ENCODE results near the gene CYP2W1. TPM values are rescaled to one million over a fixed set of nuclear protein-coding genes. Genes with fewer than 3 reads are reported as not detected.
A peak's percentile ranks its signal among the peaks of the same experiment; 100 is the strongest.

Gene CYP2W1
- total RNA-seq, 1 experiment from 2014 or later: not detected

DNA sequence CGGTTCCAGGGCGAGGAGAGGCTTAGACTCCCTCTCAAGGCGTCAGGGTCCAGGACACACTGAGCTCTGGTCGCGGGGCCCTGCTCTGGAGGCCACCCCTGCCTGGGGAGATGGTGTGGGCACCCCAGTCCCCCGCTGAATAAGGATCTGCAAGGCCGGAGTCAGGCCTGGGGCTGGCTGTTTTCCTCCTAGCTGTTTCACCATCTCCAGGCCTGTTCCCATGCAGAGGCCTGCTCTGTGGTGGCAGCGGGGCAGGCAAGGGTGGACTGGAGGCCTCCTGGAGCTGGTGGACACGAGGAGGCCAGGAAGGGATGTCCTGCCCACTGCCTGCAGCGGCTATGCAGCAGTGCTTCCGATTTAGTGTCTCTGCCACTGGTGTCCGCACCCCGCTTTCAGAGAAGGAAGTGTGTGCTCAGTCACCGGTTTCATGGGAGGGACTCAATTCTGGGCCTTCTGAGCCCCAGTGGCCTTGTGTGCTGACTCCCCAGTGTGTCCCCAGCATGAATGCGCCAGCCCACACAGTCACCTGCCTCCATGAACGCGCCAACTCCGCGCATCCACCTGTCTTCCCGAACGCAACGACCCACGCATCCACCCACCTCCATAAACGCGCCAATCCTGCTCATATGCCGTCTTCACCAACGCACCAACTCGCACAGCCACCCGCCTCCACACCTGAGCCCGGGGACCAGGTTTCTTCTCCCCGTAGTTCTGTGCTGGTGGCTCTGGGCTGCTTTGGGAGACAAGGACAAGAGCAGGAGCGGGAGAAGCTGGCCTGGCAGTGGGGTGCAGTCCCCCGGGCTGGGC, 46.9 kb downstream of the CYP2W1 start (continued):
- no peak for TF ChIP-seq AR (CRISPR knock-in tag; IDR thresholded peaks at IDR 0.05)
- no peak for TF ChIP-seq SOX15 (CRISPR knock-in tag; IDR thresholded peaks at IDR 0.05)
- TF ChIP-seq JUN (CRISPR knock-in tag; IDR thresholded peaks at IDR 0.05): no peak
- TF ChIP-seq ZNF425 (CRISPR knock-in tag; conservative IDR thresholded peaks at IDR 0.05): no peak
- no peak for TF ChIP-seq ZNF423 (CRISPR knock-in tag; IDR thresholded peaks at IDR 0.05)

DNA sequence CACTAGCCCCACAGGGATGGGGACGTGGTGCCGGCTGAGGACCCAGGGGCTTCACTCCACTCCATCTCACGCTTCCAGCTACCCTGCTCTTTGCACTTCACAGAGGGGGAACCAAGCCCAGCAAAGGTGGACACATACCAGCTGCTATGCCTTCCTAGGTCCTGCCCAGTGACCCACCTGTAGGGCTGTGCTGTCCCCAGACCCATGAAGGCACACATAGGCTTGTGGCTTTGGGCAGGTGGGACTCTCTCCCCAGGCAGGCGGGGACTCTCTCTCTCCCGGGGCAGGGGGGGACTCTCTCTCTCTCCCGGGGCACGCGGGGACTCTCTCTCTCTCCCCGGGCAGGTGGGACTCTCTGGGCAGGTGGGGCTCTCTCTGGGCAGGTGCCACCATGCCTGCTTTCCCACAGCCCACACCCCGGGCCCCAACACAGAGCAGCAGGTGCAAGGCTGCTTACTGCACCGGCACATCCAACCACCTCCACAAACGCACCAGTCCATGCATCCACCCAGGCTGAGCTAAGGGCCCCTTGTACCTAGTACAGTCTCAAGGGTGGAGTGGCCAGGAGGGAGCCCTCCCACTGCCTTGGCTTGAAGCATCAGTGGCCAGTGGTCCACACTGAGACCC, 47.6 kb downstream of the CYP2W1 start:
- H3K4me1 Mint-ChIP-seq: peaks cover 7% of the 10 kb centered on the region; the same call in 1 of the 2 replicates
- H3K9me3 Mint-ChIP-seq: peaks cover 9% of the 10 kb centered on the region
- no peak overlapping the region for H3K4me3 Mint-ChIP-seq
- DNase-seq (ENCODE audit: low spot score) (no peak), ATAC-seq (no peak)
- ChIA-PET POLR2A (no interaction called here), CTCF (no interaction called here)
- no peak for TF ChIP-seq ZNF317 (CRISPR knock-in tag; IDR thresholded peaks at IDR 0.05; ENCODE audit: borderline replicate concordance, low read depth)
- no peak for TF ChIP-seq SP1 (CRISPR knock-in tag; conservative IDR thresholded peaks at IDR 0.05)
- no peak for TF ChIP-seq ESRRA (CRISPR knock-in tag; IDR thresholded peaks at IDR 0.05; ENCODE audit: borderline replicate concordance)
- TF ChIP-seq ERG (CRISPR knock-in tag; IDR thresholded peaks at IDR 0.05): no peak
- TF ChIP-seq RELA (CRISPR knock-in tag; IDR thresholded peaks at IDR 0.05; ENCODE audit: borderline replicate concordance): no peak
- no peak for TF ChIP-seq AR (CRISPR knock-in tag; IDR thresholded peaks at IDR 0.05)
- TF ChIP-seq FOXJ3 (CRISPR knock-in tag; IDR thresholded peaks at IDR 0.05; ENCODE audit: borderline replicate concordance): no peak
- no peak for TF ChIP-seq TCF7 (CRISPR knock-in tag; IDR thresholded peaks at IDR 0.05; ENCODE audit: low read depth)
- no peak for TF ChIP-seq FOXP4 (CRISPR knock-in tag; IDR thresholded peaks at IDR 0.05)
- TF ChIP-seq, protein P1, sequence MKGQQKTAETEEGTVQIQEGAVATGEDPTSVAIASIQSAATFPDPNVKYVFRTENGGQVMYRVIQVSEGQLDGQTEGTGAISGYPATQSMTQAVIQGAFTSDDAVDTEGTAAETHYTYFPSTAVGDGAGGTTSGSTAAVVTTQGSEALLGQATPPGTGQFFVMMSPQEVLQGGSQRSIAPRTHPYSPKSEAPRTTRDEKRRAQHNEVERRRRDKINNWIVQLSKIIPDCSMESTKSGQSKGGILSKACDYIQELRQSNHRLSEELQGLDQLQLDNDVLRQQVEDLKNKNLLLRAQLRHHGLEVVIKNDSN (CRISPR knock-in tag; IDR thresholded peaks at IDR 0.05): no peak
- H3K36me3 Mint-ChIP-seq: peaks cover 11% of the 10 kb centered on the region
- peak overlapping the region; percentile 90; the same call in 1 of the 2 replicates for H3K27ac Mint-ChIP-seq
- H3K27me3 Mint-ChIP-seq (ENCODE audit: low read depth): peaks cover 4% of the 10 kb centered on the region; the same call in 1 of the 2 replicates
